Occipital lobe (tissue), 2 donors: Measurements from ENCODE around the gene NEU4. TPM values are rescaled to one million over a fixed set of nuclear protein-coding genes. Genes with fewer than 3 reads are reported as not detected.

Experiments used
- DNase-seq: peaks from one replicate; lab custom pipeline; 2025; lab: John Stamatoyannopoulos, UW
- total RNA-seq: library from RNA; depleted of rRNA; stranded (reverse); fragments of >200 nt; gene quantifications from one replicate; pipeline ENCODE4 v1.2.3, GENCODE V29; 2014

Gene NEU4
- total RNA-seq, 1 donor from 2014 or later = 0.31 TPM

DNA sequence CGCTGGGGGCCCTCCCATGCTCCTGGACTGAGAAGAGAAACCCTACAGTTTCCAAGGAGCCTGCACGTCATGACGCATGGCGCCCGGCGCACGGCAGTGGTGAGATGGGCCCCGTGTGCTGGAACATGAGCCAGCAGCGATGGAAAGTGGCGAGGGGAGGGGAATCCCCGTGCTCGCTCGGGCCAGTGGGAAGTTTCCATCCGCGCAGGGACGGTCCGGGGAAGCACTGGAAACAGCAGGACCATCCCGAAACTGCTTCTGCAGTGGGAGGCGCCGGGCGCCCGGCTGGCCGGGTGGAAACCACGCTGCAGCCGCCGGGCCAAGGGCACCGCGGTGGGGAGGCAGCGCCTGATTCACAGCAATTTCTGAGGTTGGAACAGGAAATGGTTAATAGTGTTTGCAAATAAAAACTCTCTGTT is 54.6 kb downstream of the NEU4 start:
- no peak for DNase-seq

DNA sequence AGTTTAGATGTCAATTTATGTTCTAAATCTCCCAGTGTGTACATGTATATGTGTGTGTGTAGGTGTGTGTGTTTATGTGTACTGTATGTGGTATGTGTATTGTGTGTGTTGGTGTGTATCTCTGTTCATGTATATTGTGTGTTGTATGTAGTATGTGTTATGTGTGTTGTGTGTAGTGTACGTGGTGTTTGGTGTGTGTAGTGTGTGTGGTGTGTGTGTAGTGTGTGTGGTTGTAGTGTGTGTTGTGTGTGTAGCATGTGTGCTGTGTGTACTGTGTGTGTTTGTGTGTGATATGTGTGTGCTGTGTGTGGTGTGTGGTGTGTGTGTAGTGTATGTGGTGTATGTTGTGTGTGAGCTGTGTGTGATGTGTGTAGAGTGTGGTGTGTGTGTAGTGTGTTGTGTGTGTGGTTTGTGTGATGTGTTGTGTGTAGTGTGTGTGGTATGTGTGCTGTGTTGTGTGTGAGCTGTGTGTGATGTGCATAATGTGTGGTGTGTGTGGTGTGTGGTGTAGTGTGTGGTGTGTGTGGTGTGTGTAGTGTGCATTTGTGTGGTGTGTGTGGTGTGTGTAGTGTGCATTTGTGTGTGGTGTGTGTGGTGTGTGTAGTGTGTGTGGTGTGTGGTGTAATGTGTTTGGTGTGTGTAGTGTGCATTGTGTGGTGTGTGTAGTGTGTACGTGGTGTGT is 55.3 kb downstream of the NEU4 start:
- no peak for DNase-seq

DNA sequence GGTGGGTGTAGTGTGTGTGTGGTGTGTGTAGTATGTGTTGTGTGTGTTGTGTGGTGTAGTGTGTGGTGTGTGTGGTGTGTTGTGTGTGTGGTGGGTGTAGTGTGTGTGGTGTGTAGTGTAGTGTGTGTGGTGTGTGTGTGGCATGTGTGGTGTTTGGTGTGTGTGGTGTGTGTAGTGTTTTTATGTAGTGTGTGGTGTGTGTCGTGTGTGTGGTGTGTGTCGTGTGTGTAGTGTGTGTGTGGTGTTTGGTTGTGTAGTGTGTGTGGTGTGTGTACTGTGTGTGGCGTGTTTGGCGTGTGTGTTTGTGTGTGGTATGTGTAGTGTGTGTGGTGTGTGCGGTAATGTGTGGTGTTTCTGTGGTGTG is 55.8 kb downstream of the NEU4 start:
- DNase-seq = no peak

DNA sequence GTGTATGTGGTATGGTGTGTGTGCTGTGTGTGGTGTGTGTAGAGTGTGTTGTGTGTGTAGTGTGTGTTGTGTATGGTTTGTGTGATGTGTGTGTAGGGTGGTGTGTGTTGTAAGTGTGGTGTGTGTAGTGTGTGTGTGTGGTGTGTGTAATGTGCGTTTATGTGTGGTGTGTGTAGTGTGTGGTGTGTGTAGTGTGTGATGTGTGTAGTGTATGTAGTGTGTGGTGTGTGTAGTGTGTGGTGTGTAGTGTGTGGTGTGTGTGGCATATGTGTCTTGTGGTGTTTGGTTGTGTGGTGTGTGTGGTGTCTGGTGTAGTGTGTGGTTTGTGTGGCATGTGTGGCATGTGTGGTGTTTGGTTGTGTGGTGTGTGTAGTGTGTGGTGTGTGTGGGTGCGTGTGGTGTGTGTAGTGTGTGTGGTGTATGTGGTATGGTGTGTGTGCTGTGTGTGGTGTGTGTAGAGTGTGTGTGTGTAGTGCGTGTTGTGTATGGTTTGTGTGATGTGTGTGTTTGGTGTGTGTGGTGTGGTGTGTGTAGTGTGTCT is 56.5 kb downstream of the NEU4 start:
- no peak for DNase-seq

DNA sequence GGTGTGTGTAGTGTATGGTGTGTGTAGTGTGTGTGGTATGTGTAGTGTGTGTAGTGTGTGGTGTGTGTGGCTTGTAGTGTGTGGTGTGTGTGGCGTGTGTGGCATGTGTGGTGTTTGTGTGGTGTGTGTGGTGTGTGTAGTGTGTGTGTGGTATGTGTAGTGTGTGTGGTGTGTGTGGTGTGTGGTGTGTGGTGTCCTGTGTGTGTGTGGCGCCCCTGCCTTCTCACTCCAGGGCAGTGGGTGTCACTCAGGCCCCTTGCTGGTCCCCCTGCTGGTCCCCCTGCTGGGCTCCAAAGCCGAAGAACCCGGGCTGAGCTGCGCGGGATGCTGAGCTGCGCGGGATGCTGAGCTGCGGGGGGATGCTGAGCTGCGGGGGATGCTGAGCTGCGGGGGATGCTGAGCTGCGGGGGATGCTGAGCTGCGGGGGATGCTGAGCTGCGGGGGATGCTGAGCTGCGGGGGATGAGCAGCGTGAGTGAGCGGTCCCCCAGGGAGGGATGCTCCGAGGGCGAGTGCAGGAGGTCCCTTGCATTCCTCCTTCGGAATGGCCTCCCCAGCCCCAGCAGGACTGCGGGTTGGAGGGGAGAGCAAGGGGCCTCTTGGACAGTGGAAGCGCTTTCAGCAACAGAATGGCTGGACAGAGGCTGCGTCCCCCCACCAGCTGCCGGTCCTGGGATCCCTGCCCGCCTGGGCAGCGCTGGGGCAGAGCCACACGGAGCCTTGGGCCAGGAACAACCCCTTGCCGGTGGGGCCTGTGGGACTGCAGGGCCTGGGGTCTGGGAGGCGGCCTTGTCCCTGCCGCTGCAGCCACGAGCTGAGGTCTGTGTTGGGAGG is 57.2 kb downstream of the NEU4 start:
- DNase-seq = no peak

Other genes with a start within 250 kb of the NEU4 start
- gene THAP4, start 172.0 kb upstream of the NEU4 start, total RNA-seq = 22.0 TPM
- 33.7 TPM for gene ATG4B, start 171.5 kb upstream of the NEU4 start, total RNA-seq
- 10.0 TPM for gene DTYMK, start 122.4 kb upstream of the NEU4 start, total RNA-seq
- 23.4 TPM for gene ING5, start 107.2 kb upstream of the NEU4 start, total RNA-seq
- 8.0 TPM for gene D2HGDH, start 74.6 kb upstream of the NEU4 start, total RNA-seq
- 0.16 TPM for gene GAL3ST2, start 32.4 kb upstream of the NEU4 start, total RNA-seq
- gene PDCD1, start 49.7 kb downstream of the NEU4 start, total RNA-seq = not detected
- gene RTP5, start 60.5 kb downstream of the NEU4 start, total RNA-seq = 2.5 TPM